GM12892 (cell line): ENCODE measurements around the gene NFATC2.

Experiments
- POLR2A ChIP-seq: IDR thresholded peaks from 2 replicates; pipeline ENCODE4 v1.6.1; 2011; ENCODE audit warnings: low read depth, low read length, control low read depth
- POLR2AphosphoS5 ChIP-seq: IDR thresholded peaks from 2 replicates; pipeline ENCODE4 v1.6.1; 2011; ENCODE audit warnings: low read depth, low read length, control low read depth

DNA sequence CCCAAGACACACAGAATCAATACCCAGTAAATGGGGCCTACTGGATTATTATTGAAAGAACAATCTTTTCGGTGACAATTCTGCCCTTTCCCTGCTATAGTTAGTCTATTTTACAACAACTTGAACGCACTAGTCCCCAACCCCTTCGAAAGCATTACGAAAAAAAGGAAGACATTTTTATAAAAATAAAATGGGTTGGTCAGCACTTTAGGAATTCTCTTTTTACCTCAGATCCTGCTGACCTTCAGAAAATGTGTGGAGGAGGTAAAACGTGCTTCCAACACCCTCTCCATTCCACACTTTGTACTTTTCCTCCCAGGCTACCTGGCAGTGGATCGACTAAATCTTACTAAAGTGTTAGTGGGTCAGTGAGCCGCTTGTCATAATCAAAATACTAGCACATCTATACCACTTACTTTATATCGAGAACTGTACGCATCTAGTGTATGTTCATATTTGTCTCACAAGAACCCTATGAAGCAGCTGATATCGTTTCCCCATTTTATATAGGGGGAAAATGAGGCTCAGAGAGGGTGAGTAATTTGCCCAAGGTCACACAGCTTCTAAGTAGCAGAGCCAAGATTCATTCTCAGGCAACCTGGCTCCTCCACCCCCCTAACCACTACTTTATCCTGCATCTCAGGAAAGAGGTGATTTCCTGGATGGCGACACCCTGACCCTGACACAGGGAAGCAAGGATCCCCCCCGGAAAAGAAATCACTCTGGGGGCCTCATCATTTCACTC is 10.6 kb downstream of the NFATC2 start:
- TF ChIP-seq POLR2A (no peak), POLR2AphosphoS5 (no peak)
